HL-60 (cell line): ENCODE data around the gene TMEM128.

ENCODE experiments used
- POLR2AphosphoS5 ChIP-seq: IDR thresholded peaks from 2 replicates; pipeline ENCODE4 v1.6.1; 2012; ENCODE audit warnings: low read depth
- TF ChIP-seq, protein P1 (sequence below): IDR thresholded peaks from one replicate; pipeline ENCODE4 v1.5.1; 2011; ENCODE audit warnings: low read length, control low read depth, inconsistent platforms; ENCODE audit not compliant: insufficient read depth

DNA sequence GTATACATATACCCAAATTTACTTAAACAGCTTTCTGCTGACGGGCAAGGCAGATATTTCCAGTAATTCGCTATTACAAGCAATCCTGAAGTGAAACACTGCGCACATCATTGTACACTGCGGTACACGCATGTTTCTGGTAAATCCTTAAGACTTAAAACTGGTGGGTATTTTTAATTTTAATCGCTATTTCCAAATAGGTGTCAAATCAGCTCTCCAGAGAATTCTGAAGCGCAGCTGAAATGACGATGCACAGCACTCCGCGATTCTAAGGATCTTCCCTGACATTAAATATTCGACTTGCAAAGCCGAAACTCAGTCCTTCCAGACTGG, 361 bp downstream of the TMEM128 start:
- TF ChIP-seq, protein P1, sequence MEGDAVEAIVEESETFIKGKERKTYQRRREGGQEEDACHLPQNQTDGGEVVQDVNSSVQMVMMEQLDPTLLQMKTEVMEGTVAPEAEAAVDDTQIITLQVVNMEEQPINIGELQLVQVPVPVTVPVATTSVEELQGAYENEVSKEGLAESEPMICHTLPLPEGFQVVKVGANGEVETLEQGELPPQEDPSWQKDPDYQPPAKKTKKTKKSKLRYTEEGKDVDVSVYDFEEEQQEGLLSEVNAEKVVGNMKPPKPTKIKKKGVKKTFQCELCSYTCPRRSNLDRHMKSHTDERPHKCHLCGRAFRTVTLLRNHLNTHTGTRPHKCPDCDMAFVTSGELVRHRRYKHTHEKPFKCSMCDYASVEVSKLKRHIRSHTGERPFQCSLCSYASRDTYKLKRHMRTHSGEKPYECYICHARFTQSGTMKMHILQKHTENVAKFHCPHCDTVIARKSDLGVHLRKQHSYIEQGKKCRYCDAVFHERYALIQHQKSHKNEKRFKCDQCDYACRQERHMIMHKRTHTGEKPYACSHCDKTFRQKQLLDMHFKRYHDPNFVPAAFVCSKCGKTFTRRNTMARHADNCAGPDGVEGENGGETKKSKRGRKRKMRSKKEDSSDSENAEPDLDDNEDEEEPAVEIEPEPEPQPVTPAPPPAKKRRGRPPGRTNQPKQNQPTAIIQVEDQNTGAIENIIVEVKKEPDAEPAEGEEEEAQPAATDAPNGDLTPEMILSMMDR = no peak
- TF ChIP-seq POLR2AphosphoS5 = no peak
